LNCaP clone FGC (cell line): ENCODE results near the gene ZDHHC13.

Source experiments
- DNase-seq: peaks from one replicate; pipeline ENCODE4 v3.0.0-alpha.2; 2011; ENCODE audit warnings: low read depth
- H3K4me3 ChIP-seq: 2 replicates; pipeline ENCODE4 v1.5.1; 2011; ENCODE audit warnings: mild to moderate bottlenecking, low read depth, low read length, control low read depth
- TF ChIP-seq, protein P1 (sequence below): IDR thresholded peaks from 2 replicates; pipeline ENCODE4 v1.5.1; 2012; ENCODE audit warnings: mild to moderate bottlenecking; ENCODE audit not compliant: control insufficient read depth, insufficient read depth; ENCODE audit errors: extremely low read depth

Gene ZDHHC13, protein sequence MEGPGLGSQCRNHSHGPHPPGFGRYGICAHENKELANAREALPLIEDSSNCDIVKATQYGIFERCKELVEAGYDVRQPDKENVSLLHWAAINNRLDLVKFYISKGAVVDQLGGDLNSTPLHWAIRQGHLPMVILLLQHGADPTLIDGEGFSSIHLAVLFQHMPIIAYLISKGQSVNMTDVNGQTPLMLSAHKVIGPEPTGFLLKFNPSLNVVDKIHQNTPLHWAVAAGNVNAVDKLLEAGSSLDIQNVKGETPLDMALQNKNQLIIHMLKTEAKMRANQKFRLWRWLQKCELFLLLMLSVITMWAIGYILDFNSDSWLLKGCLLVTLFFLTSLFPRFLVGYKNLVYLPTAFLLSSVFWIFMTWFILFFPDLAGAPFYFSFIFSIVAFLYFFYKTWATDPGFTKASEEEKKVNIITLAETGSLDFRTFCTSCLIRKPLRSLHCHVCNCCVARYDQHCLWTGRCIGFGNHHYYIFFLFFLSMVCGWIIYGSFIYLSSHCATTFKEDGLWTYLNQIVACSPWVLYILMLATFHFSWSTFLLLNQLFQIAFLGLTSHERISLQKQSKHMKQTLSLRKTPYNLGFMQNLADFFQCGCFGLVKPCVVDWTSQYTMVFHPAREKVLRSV

DNA sequence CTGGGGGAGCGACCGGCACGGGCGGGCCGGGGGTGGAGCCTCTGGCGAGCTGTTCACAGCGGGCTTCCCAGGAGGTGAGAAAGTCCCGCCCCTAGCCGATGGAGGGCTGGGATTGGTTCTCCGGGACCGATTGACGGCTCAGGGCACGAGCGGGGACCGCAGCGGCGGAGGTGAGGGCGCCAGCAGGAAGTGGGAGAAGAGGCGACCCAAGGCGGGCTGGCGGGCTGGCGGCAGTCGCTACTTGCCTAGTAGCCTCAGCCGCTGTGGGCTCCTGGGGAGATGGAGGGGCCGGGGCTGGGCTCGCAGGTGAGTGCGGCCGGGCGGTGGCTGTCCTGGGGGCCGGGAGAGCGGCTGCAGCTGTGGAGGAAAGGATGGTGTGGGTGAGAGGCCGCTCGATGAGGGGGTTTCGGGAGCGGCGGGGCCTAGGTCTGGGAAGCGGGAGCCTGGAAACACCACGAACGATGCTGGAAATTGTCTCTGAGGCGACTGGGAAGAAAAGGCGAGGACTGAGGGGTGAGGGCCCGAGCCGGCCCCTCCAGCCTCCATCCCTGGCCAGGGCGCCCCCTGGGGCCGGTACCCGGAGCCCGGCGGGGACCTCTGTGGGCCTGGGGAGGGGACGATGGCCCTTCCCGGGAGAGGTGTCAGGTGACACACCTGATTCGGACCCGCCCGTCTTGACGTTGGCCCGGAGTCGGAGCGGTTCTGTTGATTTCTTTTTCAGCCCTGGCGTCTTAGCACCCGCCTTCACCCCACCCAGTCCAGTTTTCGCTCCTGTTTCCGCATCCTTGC is at the start of gene ZDHHC13:
Gene ZDHHC13, plus strand, starts transcription at position 198 of the 789 bp plus-strand sequence. Its CDS starts 82 bp downstream, at position 280.
- peak; percentile 68 for DNase-seq
- peak within 1 kb of the TSS; percentile 75 for H3K4me3 ChIP-seq
- TF ChIP-seq, protein P1, sequence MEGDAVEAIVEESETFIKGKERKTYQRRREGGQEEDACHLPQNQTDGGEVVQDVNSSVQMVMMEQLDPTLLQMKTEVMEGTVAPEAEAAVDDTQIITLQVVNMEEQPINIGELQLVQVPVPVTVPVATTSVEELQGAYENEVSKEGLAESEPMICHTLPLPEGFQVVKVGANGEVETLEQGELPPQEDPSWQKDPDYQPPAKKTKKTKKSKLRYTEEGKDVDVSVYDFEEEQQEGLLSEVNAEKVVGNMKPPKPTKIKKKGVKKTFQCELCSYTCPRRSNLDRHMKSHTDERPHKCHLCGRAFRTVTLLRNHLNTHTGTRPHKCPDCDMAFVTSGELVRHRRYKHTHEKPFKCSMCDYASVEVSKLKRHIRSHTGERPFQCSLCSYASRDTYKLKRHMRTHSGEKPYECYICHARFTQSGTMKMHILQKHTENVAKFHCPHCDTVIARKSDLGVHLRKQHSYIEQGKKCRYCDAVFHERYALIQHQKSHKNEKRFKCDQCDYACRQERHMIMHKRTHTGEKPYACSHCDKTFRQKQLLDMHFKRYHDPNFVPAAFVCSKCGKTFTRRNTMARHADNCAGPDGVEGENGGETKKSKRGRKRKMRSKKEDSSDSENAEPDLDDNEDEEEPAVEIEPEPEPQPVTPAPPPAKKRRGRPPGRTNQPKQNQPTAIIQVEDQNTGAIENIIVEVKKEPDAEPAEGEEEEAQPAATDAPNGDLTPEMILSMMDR = peak; percentile 52

DNA sequence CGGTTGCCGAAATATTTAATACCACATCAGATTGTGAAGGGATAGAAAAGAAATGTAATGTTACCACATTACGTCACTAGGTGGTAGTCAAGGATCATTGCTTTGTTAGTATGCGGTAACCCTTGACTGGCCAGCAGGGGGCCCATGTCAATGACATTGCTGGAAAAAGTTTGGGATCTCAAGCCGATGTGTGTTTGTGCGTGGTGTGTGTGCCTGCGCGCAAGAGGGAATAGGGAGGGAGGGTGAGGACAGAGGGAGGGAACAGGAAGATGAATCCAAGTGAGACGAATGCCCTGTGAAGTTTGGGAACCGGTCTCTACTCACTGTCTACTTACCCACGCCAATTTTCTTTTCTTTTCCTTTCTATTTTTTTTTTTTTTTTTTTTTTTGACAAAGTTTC is 45.7 kb upstream of the ZDHHC13 start:
- TF ChIP-seq, protein P1 = peak; percentile 100
- no peak overlapping the region for H3K4me3 ChIP-seq
- DNase-seq = peak; percentile 76

DNA sequence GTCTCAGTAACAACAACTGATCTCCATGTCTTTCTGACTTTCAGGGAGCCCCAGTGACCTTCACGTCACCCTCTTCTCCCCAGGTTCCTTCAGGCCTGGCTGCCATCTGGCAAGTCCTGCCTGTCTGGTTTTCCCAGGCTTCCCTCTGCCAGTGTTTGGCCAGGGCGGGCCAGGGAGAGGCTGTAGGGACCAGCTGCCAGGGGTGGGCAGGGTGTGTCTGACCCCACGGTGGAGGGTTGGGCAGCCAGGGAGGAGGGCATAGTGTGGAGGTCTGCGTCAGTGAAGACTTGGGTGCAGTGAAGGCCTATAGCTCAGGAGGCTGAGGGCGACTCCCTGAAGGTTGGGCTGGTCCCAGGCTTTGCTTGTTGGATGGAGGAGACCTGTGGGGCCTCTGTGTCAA is 44.5 kb upstream of the ZDHHC13 start:
- TF ChIP-seq, protein P1 = no peak
- no peak overlapping the region for H3K4me3 ChIP-seq
- no peak for DNase-seq

GRCh38 chr11:19073454-19074415 is 43.2 kb upstream of the ZDHHC13 start:
- no peak for DNase-seq
- TF ChIP-seq, protein P1 = no peak
- H3K4me3 ChIP-seq = no peak overlapping the region

DNA sequence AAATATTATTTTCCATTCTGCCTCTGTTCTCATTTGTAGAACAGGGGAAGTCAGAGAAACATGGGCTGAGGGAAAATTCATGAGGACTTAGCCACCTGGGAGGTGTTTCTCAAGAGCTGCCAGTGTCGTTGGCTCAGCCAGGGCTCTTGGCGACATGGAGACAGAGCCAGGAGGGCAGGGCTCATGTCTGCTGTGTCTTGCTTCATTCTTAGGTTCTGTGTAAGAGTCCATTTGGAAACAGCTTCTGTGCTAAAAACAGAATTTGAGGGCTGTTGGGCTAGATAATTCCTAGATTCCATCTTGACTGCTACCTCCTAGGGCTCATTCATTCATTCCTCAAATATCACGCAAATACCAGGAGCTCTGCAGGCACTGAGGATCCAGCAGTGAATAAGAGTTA is 41.3 kb upstream of the ZDHHC13 start:
- no peak overlapping the region for H3K4me3 ChIP-seq
- TF ChIP-seq, protein P1 = no peak
- DNase-seq = no peak

DNA sequence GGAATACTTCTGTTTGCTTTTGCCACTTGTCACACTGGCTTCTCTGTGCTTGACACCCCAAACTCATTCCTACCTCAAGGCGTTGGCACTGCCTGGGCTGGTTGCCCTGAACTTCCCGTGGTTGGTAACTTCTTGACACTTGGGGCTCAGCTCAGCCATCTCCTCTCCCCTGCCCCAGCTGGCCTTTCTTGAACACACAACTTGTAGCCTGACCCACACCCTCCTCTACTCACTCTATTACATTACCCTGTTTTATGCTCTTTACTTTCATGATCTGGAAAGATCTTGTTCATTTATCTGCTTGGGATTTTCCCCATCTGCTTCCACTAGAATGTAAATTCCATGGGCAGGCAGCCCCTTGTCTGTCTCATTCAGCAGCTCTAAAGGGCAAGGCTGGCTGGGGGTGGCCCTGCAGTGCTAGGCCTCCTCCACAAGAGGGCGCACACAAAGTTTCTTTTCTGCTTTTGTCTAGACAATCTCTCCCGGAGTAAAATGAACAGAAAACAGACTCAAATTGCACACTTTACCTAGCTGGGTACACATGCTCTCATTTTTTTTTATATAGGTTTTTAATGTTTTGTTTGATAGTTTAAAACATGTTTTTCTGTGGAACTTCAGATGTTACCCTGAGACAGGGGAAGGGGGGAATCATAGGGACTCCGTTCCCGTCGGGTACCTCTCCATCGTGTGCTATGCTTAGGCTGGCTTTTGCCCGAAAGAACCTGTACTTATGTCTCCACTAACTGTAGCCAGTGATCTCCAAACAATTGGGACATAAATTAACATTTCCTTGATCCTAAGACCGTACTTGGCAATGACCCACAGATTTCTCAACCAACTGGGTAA is 40.0 kb upstream of the ZDHHC13 start:
- H3K4me3 ChIP-seq = no peak overlapping the region
- DNase-seq = no peak
- TF ChIP-seq, protein P1 = peak; percentile 84
